Fibroblast of skin of left biceps (primary cell): ENCODE results near the gene ALPP.
"Not testable (repeated sequence)": the region's sequence is repeated elsewhere in the genome, so short reads cannot be mapped to it uniquely, and the experiment has no call there.

Experiments
- DNase-seq, 2 experiments: peaks; one replicate each; pipeline ENCODE4 v3.0.0-alpha.2; 2013; ENCODE audit warnings: low read depth in 2 of 2

ALPP gene

GRCh38 chr2:232378735-232379151, at the start of gene ALPP:
ALPP (plus strand) TSS chr2:232378751; CDS start chr2:232378803, 52 bp downstream.
- not testable (repeated sequence) for DNase-seq

- DNase-seq = no peak
Measured at GRCh38 chr2:232329716-232330067, 48.9 kb upstream of the ALPP start.

- no peak for DNase-seq
Measured at GRCh38 chr2:232330068-232330999, 48.2 kb upstream of the ALPP start.

GRCh38 chr2:232331061-232331460, 47.5 kb upstream of the ALPP start:
- not testable (repeated sequence) for DNase-seq

GRCh38 chr2:232331641-232332040, 46.9 kb upstream of the ALPP start:
- not testable (repeated sequence) for DNase-seq

GRCh38 chr2:232332244-232332939, 46.2 kb upstream of the ALPP start:
- not testable (repeated sequence) for DNase-seq

- no peak for DNase-seq
Measured at GRCh38 chr2:232332940-232333259, 45.7 kb upstream of the ALPP start.

- DNase-seq = no peak
Measured at GRCh38 chr2:232333361-232334135, 45.0 kb upstream of the ALPP start.

- not testable (repeated sequence) for DNase-seq
Measured at GRCh38 chr2:232334136-232334884, 44.2 kb upstream of the ALPP start.

GRCh38 chr2:232334885-232335205, 43.7 kb upstream of the ALPP start:
- DNase-seq = not testable (repeated sequence)

GRCh38 chr2:232335206-232335858, 43.2 kb upstream of the ALPP start:
- not testable (repeated sequence) for DNase-seq

GRCh38 chr2:232335859-232336215, 42.7 kb upstream of the ALPP start:
- DNase-seq = no peak

GRCh38 chr2:232336241-232336736, 42.3 kb upstream of the ALPP start:
- no peak for DNase-seq

- no peak for DNase-seq
Measured at GRCh38 chr2:232336981-232337720, 41.4 kb upstream of the ALPP start.

- DNase-seq = not testable (repeated sequence)
Measured at GRCh38 chr2:232338094-232338758, 40.3 kb upstream of the ALPP start.

- no peak for DNase-seq
Measured at GRCh38 chr2:232338759-232339106, 39.8 kb upstream of the ALPP start.

- no peak for DNase-seq
Measured at GRCh38 chr2:232339121-232340081, 39.1 kb upstream of the ALPP start.

GRCh38 chr2:232340171-232340935, 38.2 kb upstream of the ALPP start:
- no peak for DNase-seq
